Activated CD8-positive, alpha-beta memory T cell treated with anti-CD3 and anti-CD28 coated beads for 36 hours (primary cell): ENCODE measurements around the gene NXPH3. TPM values are rescaled to one million over a fixed set of nuclear protein-coding genes. Genes with fewer than 3 reads are reported as not detected.

ENCODE experiments used
- CTCF ChIA-PET: fragments of 350-600 bp; sonication (Branson Sonifier 250); formaldehyde crosslinking; loops from one replicate; lab custom pipeline; 2021; ENCODE audit warnings: antibody characterized with exemption; lab: Charles Lee
- POLR2A ChIA-PET: fragments of 350-600 bp; sonication (Branson Sonifier 250); formaldehyde crosslinking; loops from one replicate; lab custom pipeline; 2021; ENCODE audit warnings: antibody characterized with exemption; lab: Charles Lee
- total RNA-seq, 2 experiments: library from RNA; stranded (reverse); gene quantifications; one replicate each; pipeline ENCODE4 v1.2.3, GENCODE V29; 2021

NXPH3 gene
- total RNA-seq, 2 experiments from 2014 or later = 0.17 to 0.21 TPM

DNA sequence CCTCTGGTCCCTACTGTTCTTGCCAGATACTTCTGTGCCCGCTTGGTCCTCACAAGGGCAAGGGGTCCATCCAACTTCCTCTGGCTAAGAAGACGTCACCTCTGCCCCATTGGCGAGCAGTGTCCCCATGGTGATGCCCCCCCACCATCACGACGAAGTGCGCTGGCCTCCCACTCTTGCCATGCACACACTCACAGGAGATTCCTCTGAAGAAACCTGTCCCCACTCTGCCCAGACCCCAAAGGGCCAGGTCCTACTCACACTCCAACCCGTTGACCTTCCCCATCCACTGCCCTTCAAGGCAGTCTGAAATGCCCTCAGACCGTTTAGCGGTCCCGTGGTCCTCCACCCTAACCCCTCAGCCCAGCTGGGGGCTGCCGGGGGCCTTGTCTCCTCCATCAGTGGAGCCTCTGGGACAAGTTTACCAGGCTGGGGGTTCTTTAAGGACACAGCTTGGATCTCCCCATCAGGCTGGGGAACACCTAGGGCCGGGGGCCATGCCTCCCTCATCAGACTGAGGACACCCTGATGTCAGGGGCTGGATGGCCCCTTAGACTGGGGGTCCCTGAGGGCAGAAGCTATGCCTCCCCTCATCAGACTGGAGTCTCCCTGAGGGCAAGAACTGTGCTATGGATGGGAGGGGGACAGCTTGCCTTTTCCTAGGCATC is 6.5 kb downstream of the NXPH3 start:
- POLR2A ChIA-PET = no interaction called here
- CTCF ChIA-PET = interaction anchor here (1.6 kb wide), 1 partner anchor 13 kb away, joined by 7 read pairs; no protein-coding TSS in a partner anchor

DNA sequence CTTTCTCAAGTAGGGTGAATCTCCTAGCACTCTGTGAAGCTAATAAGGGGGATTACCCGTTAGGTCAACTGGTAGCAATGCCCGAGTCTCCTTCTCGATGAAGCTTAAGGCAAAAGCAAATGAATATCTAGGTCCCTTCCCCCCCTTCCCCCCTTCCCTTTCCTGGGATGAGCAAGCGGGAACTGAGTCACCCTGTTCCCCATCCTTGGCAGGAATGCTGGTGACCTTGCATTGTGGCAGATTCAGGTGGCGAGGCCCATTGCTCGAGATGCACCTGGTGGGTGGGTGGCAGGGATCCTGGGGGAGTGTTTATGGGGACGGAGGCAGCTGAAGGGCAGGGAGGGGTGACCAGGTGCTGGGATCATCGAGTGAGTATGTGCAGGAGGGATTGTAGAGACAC is 7.1 kb downstream of the NXPH3 start:
- POLR2A ChIA-PET = no interaction called here
- CTCF ChIA-PET = interaction anchor here (1.6 kb wide), 1 partner anchor 13 kb away, joined by 7 read pairs; no protein-coding TSS in a partner anchor

DNA sequence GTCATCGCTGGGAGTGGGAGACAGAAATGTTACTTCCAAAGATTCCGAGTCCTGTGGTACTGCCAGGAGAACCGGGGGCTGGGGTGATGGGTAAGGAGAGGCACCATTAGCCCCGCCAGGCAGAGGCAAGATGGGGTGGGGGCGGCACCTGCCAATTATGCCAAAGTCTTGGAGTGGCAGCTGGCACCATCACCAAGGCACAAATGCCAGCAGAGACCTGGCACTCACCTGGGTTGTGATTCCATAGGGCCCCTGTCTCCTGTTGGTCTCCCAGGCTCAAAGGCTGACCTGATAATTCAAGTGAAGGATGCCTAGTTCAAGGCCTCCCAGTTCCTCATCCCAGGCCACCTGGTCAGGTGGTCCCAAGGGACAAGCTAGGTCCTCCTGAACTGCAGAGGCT is 7.6 kb downstream of the NXPH3 start:
- CTCF ChIA-PET = interaction anchor here (1.6 kb wide), 1 partner anchor 14 kb away, joined by 7 read pairs; no protein-coding TSS in a partner anchor
- POLR2A ChIA-PET = no interaction called here

DNA sequence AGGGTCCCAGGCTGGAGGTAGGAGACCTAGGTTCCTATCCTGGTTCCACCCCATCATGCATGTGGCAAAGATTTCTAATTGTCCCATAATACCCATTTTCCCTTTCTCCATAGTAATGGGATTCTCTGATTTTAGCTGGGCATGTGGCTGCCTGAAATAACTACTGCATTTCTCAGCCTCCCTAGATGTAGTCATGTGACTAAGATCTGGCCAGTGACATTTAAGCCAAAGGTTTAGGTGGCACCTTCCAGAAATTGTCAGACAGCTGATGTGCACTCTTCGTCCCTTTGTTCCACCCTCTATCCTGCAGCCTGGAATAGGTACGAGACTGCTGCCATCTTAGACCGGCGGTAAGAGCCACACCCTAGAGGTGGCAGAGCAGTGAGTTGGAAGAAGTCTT is 8.2 kb downstream of the NXPH3 start:
- CTCF ChIA-PET = no interaction called here
- POLR2A ChIA-PET = no interaction called here

DNA sequence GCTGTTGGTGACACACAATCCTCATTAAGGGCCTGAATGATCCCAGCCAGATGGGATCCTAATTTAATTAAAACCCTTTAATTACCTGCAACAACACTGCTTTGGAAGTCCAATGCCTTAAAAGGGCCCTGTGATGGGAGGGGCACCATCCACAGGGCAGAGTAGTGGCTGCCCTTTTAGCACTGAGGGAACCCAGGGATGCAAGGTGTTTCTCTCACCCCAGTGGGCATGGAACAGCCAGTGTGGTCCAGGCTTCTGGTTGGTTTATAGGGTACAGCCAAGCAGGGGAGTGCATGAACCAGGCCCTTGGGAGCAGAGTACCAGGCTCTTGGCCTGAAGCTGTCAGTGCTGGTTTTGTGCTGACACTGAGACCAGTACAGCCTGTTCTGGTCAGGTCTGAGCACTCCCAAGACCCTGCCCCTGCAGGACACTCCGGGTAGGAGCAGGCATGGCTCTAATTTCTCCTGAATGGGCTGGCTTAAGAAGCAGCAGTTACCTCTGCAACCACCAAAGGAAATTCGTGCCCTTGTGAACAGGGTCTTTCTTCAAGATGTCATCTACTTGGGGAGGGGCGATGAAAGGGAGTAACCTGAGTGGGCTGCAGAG is 9.9 kb downstream of the NXPH3 start:
- ChIA-PET CTCF (no interaction called here), POLR2A (no interaction called here)

DNA sequence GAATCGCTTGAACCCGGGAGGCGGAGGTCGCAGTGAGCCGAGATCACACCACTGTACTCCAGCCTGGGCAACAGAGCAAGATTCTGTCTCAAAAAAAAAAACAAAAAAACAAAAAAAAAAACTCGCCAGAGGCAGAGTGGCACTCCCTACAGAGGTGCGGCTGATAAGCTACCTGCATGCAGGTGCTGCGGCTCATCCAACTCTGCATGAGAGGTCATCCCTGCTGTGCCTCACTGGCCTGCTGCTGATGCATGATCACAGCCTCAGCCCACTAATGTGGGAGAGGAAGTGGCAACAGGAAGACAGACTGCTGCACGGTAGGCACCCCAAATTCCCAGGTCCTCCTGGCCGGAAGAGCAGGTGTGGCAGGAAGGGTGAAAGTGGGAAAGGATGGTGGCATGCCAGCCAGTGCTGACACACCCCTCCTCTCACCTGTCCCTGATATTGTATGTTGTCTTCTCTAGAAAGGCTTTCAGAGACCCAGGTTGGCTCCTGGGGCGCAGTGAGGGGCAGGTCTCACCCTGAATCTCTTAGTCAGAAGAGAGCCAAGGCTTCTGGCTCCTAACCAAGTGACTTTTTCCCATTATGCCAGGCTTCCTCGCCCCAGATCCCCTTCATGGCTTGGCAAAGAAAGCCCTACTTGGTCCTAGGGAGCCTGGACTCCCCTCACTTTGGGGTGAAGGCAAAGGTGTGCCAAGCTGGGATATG is 11.8 kb downstream of the NXPH3 start:
- ChIA-PET POLR2A (no interaction called here), CTCF (interaction anchor here (0.7 to 1.2 kb wide), 2 partner anchors 12 to 107 kb away, joined by 3 read pairs; partner anchors contain the start of gene NXPH3)

DNA sequence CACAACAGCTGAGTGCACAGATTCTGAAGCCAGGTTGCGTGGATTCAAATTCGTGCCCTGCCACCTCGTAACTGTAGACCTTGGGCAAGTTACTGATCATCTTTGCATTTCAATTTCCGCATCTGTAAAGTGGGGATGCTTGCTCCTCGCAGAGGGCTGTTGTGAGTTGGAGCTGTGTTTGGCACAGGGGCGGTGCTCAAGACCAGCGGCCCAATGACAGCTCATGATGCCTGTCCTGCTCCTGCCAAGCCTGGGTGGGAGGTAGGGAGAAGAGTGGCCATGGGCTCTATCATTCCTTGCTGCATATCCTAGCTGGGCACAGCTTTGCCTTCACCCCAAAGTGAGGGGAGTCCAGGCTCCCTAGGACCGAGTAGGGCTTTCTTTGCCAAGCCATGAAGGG is 12.6 kb downstream of the NXPH3 start:
- CTCF ChIA-PET = no interaction called here
- POLR2A ChIA-PET = no interaction called here

DNA sequence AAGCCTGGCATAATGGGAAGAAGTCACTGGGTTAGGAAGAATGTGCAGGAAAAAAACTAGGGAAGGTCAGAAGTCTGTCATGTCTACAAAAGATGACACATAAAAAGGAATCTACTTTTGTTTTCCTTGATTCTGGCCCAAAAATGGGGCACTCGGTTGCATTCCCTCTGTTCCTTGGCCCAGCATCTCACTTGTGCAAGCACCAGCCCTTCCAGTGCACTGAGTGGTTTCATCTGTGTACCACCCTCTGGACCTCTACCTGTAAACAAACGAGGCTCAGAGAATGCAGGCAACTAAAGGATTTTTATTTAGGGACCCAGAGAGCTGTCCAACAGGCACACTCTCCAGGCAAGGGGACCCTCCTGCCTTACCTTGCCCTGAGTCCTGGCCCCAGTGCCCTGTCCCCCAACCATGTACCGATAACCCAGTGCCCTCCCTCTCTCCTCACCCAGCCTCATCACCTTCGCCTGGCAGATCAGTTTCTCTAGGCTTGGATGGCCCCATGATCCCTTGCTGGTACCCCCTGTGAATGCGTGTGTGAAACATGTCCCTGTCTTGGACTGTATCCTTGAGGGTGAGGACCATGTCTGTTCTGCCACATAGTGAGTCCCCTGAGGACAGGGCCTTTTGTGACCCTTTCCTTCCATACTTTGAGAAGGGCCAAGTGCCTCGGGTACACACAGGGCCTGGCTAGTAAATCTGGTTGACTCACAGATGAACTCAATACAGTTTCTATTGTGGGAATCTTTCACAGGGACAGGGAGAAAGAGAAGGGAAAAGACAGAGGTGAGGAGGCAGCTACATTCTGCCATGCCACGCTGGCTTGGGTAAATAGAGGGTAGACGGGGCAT is 13.3 kb downstream of the NXPH3 start:
- CTCF ChIA-PET = no interaction called here
- POLR2A ChIA-PET = no interaction called here

DNA sequence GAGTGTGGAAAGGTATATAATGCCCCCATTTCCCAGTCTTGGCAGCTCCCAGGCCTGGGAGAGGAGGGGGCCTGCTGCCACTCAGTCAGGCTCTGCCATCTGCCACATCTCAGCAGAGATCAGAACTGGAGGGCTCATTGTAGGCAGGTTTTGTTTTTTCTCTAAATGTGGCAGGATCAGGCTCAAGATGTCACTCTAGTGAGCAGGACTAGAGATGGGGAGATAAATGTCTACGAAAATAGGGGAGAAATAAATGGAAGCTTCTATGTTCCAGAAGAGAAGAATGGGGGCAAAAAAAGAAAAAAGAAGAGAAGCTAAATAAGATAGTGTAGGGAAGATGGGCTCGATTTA is 13.9 kb downstream of the NXPH3 start:
- CTCF ChIA-PET = interaction anchor here (0.8 kb wide), 1 partner anchor 33 kb away, joined by 3 read pairs; no protein-coding TSS in a partner anchor
- POLR2A ChIA-PET = no interaction called here

DNA sequence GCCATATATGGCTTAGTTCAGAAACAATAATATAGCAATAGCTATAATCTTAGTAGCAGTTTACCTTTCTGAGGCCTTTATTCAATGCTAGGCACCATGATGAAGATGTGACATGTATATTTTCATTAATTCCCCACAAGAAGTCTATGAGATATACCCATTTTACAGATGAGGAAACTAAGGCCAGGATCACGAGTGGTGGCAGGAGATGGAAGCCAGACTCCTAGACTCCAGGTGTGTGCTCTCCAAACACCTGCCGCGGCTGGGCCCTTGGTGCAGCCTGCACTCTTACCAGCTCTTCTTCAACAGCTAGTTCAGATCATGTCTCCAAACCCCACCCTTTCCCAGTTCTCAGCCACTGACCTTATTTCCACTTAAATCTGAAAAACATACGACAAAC is 15.2 kb downstream of the NXPH3 start:
- POLR2A ChIA-PET = no interaction called here

DNA sequence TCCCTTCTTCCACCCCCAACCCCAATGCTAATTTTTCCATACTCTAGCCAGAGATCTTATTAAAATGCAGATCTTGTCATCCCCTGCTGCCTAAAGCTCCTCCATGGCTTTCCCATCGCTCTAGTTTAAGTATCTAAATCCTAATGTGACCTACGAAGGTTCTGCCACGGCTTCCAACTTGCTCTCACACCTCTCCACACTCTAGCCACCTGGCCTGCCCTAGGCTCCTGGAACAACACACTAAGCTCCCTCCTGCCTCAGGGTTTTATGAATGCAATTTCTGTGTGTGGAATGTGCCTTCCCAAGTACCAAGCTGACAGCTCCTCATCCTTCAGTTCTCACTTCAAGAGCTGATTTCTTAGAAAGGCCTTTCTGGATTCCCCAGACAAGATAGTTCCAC is 16.6 kb downstream of the NXPH3 start:
- CTCF ChIA-PET = no interaction called here
- POLR2A ChIA-PET = no interaction called here

More for the DNA sequence above, 15.2 kb downstream of the NXPH3 start:
- CTCF ChIA-PET = interaction anchor here (1.0 kb wide), 1 partner anchor 11 kb away, joined by 3 read pairs; no protein-coding TSS in a partner anchor

DNA sequence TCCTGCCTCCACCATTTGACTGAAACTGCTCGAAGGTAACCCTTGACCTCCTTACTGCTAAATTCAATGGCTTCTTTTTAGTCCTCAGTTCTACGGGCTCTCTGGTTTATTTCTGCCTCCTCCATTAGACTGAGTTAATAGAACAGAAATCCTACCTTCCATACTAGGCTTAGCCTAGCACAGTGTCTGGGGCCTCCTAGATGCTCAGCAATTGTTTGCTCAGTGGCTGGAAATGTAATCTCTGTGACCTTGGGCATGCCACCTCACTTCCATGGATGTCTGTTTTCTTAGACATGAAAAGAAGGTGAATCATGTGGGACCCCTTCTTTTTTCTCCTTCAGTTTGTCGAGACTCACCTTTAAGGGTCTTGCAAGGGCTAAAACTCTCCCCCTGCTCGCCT is 19.7 kb downstream of the NXPH3 start:
- ChIA-PET CTCF (no interaction called here), POLR2A (no interaction called here)

DNA sequence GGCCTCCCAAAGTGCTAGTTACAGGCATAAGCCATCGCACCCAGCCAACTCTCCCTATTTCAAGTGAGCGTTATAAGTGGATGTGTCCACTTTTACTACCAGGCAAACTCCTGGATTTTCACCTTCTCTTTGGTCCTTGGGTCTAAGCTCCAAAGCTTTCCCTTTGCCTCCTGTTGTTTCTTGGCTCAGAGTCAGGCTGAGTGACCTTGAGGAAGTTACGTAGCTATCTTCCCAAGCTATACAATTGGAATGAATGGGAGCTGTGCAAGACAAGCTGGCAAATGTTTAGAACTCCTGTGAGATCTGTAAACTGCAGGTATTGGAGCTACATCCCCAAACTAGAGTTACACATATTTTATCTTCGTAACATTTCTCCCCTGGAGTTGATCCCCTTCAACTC is 20.3 kb downstream of the NXPH3 start:
- ChIA-PET POLR2A (no interaction called here), CTCF (interaction anchor here (1.2 kb wide), 1 partner anchor 100 kb away, joined by 3 read pairs; no protein-coding TSS in a partner anchor)

DNA sequence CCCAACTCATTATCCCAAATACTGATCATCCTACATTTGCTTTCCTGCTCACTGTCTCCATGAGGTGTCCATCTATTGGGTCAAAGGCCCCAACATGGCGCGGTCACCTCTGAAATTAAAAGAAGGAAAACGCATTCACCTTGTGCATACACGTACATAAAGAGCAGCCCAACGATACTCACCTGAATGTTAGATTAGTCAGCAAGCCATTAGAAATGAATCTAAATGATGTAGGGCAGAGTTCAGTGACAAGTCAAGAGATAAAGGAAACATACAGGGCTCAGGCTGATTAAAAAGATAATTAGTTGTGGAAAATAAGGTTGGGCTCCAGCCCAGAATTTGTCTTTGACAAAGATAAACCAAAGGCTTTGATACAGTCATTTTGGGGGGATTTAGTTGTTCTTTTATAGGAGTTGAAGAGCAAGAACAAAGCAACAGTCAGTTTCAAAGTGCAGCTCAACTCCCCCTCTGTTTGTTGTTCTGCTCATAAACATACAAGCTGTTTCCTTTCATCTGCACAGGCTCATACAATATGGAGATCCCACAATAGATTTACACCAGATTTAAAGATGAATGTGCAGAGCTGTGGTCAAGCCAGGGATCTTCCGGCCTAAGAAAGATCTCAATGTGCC is 21.1 kb downstream of the NXPH3 start:
- ChIA-PET CTCF (interaction anchor here (0.9 to 1.2 kb wide), 2 partner anchors 12 to 99 kb away, joined by 3 read pairs; no protein-coding TSS in a partner anchor), POLR2A (interaction anchor here (0.6 kb wide), 1 partner anchor 91 kb away, joined by 4 read pairs; no protein-coding TSS in a partner anchor)

DNA sequence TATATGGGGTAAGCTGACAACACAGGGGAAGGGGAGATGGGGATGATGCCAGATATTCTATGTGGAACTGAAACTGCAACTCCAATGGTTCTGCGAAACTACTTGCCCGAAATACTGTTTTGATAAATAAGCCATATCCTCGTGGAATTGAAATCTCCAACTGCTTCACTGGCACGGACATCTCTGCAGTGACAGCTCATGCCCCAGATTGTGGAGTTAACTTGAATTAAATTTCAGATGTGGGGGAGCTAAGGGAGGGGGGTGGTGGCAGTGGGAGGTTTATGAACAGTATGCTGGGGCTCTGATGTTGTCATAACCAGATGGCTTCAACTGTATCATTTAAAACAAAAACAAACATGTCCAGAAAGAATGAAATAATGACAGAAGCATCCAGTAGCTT is 21.8 kb downstream of the NXPH3 start:
- ChIA-PET POLR2A (interaction anchor here (0.6 kb wide), 1 partner anchor 90 kb away, joined by 4 read pairs; no protein-coding TSS in a partner anchor), CTCF (interaction anchor here (0.5 to 1.4 kb wide), 3 partner anchors 11 to 65 kb away, joined by 3 read pairs; partner anchors contain the start of gene NXPH3)

DNA sequence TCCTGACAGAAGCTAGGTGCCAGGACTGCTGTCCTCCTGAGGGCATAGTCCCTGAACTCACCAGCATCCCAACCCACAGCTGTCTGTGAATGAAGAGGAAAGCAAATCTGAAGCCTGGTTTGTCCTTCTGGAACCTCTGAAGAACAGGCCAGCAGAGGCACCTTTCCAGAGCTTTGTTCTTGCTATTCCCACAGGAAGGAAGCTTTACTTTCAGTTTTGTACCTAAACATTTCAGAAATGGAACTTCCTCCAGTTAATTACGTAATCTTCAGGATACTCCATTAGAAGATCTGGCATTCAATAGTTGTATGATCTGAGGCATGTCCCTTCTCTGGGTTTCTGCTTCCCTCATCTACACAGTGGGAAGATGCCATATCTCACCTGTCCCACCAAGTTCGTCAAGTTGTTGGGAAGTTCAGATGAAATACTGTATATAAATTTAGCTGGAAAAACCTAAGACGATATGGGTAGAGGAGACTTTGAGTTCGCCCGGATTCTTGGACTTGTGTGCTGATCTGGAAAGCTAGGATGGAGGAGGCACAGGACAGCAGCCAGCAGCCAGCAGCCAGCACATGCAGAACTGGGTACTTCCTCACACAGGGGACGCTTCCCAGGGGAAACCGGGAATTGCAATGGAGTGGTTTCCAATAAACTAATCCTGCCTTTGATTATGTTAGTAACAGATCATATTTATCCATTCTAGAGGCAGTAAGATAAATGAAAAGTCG is 22.4 kb downstream of the NXPH3 start:
- ChIA-PET CTCF (interaction anchor here (1.4 kb wide), 1 partner anchor 22 kb away, joined by 3 read pairs; the partner anchor contains the start of gene NXPH3), POLR2A (no interaction called here)

DNA sequence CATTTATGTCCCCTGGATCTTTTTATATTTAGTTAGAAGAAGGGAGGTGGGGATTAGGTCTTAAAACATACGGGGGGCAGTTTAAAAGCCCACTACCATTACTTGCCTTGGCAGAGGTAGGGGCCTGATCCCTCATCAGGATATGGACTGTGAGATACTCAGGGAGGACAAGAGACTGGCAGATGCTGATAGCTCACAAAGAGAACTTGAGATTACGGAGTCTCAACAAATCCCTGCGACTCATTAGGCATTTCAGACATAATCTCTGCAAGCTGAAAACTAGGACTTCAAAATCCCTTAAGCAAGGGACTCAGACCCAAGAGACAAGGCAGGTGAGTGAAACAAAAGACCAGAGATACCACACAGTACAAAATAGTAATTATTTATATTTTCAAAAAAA is 23.2 kb downstream of the NXPH3 start:
- CTCF ChIA-PET = no interaction called here

DNA sequence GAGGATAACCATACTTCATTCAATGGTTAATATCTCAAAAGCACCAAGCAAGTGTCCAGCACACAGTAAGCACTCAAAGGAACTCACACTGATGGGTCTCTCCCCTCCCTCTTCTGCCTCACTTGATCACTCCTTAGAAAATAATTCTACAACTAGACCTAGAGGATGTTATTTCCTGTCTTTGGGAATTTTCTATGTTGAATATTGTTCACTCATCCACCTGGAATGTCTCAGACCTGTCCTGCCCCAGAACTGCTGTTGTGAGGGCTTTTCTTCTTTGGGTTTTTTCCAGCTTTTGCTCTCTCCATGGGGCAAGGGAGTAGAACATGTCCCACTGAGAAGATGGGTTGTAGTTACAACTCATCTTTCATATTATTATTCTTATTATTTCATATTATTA is 25.3 kb downstream of the NXPH3 start:
- CTCF ChIA-PET = no interaction called here
- POLR2A ChIA-PET = no interaction called here

More for the DNA sequence above, 23.2 kb downstream of the NXPH3 start:
- POLR2A ChIA-PET = no interaction called here
